ENCODE data around the gene TAF1B. TPM values are rescaled to one million over a fixed set of nuclear protein-coding genes. Genes with fewer than 3 reads are reported as not detected.
A peak's percentile ranks its signal among the peaks of the same experiment; 100 is the strongest.

Gene TAF1B
- total and polyA plus RNA-seq, 7 donors, result 2.7 to 7.6 (median 5.7) TPM

DNA sequence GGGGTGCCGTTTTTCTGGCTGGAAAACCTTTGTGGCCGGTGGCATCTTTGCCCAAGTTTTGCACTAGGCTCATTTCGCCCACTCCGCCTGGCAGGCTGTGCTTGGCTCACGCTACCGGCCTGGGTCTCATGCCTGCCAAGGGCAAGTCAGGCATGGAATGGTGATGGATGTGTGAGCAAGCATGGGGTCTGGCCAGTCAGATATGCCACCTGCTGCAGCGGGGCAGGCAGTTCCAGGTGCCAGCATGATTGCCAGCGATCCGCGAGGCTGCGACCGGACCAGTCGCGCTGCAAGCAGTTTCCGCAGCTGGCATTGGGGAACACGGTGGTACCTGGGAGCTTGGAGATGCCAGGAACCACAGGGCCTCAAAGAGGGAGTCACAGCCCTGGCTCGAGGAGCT is 40.6 kb downstream of the TAF1B start:
- H3K27me3 ChIP-seq (ENCODE audit: insufficient read depth in 3 of 3, low read length in 2 of 3), result no peaks in the 10 kb centered on the region
- intact Hi-C loops (cut with DNase I), result no loop called here
- WGBS, 3 donors, result 55 to 65% (median 57%) methylated on average over 17 of the region's 17 CpGs
- peaks cover 4% of the 10 kb centered on the region for H3K9me3 ChIP-seq
- peaks cover 0 to 13% of the 10 kb centered on the region in 2 donors for H3K36me3 ChIP-seq (ENCODE audit: insufficient read depth in 1 of 2, low read depth in 1 of 2)
- ATAC-seq (peak; percentile 61 to 95 (median 76)), DNase-seq (peak; percentile 27 to 56)
- H3K4me1 ChIP-seq, result no peaks in the 10 kb centered on the region
- TF ChIP-seq, protein P1, sequence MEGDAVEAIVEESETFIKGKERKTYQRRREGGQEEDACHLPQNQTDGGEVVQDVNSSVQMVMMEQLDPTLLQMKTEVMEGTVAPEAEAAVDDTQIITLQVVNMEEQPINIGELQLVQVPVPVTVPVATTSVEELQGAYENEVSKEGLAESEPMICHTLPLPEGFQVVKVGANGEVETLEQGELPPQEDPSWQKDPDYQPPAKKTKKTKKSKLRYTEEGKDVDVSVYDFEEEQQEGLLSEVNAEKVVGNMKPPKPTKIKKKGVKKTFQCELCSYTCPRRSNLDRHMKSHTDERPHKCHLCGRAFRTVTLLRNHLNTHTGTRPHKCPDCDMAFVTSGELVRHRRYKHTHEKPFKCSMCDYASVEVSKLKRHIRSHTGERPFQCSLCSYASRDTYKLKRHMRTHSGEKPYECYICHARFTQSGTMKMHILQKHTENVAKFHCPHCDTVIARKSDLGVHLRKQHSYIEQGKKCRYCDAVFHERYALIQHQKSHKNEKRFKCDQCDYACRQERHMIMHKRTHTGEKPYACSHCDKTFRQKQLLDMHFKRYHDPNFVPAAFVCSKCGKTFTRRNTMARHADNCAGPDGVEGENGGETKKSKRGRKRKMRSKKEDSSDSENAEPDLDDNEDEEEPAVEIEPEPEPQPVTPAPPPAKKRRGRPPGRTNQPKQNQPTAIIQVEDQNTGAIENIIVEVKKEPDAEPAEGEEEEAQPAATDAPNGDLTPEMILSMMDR (IDR thresholded peaks at IDR 0.05), result no peak
- H3K4me3 ChIP-seq, result no peak overlapping the region
- H3K27ac ChIP-seq, result no peak overlapping the region

DNA sequence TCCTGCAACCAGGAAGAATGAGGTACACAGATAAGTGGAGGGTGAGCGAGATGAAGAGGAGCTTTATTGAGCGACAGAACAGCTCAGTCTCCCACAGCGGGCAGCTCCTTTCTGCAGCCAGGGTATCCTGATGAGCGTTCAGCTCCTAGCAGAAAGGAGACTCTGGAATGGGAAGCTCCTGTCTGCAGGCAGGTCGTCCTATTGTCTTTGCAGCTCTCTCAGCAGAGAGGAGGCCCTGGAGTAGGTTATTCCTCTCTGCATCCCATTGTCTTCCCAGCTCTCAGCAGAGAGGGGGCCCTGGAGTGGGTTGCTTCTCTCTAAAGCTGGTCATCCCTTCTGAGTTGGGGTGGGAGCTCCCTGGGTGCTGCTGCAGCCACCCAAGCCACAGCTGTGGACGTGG is 41.2 kb downstream of the TAF1B start:
- TF ChIP-seq, protein P1 (IDR thresholded peaks at IDR 0.05), result no peak
- DNase-seq (no peak), ATAC-seq (peak in 1 of 4 donors; percentile 9)
- Histone ChIP-seq H3K27me3 (ENCODE audit: insufficient read depth in 3 of 3, low read length in 2 of 3) (no peaks in the 10 kb centered on the region), H3K27ac (no peak overlapping the region), H3K4me3 (no peak overlapping the region), H3K9me3 (peaks cover 4% of the 10 kb centered on the region), H3K4me1 (no peaks in the 10 kb centered on the region), H3K36me3 (ENCODE audit: insufficient read depth in 1 of 2, low read depth in 1 of 2) (peaks cover 0 to 11% of the 10 kb centered on the region in 2 donors)
- intact Hi-C loops (cut with DNase I), result no loop called here
- 95 to 99% (median 98%) methylated on average over 6 of the region's 6 CpGs for WGBS, 3 donors

DNA sequence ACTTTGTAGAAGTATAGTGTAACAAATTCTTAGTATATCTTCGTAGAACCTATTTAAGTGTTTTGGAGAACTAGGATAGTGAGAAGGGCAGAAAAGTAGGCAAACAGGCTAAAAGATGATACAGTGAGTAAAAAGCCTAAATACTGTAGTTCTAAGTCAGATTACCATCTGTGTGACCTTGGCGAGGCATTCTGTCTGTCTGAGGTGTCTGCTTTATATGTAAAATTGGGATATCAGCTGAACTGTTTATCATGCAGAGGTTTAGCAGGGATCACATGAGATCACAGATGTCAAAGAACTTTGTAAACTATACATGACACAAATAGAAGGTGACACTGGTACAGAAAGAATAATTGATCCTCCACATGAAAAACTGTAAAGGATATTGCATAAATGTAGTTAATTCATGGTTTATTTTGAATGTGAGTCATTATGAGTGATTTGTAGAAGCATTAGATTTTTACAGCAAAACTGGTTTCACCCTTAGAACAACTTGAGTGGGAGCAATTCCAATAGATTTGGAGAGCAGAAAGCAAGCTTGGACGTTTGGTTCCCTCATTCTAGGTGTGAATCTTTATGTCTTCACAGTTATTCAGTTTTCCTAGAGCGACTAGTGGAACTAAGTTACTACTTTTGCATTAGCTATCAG is 41.9 kb downstream of the TAF1B start:
- no peak for ATAC-seq
- TF ChIP-seq, protein P1 (IDR thresholded peaks at IDR 0.05), result no peak
- Histone ChIP-seq H3K27ac (no peak overlapping the region), H3K9me3 (peaks cover 4% of the 10 kb centered on the region), H3K27me3 (ENCODE audit: insufficient read depth in 3 of 3, low read length in 2 of 3) (no peaks in the 10 kb centered on the region), H3K36me3 (ENCODE audit: insufficient read depth in 1 of 2, low read depth in 1 of 2) (peaks cover 0 to 11% of the 10 kb centered on the region in 2 donors), H3K4me1 (no peaks in the 10 kb centered on the region), H3K4me3 (no peak overlapping the region)
- DNase-seq, result no peak
- 86 to 92% (median 91%) methylated on average over 4 of the region's 4 CpGs for WGBS, 3 donors
- intact Hi-C loops (cut with DNase I), result no loop called here

DNA sequence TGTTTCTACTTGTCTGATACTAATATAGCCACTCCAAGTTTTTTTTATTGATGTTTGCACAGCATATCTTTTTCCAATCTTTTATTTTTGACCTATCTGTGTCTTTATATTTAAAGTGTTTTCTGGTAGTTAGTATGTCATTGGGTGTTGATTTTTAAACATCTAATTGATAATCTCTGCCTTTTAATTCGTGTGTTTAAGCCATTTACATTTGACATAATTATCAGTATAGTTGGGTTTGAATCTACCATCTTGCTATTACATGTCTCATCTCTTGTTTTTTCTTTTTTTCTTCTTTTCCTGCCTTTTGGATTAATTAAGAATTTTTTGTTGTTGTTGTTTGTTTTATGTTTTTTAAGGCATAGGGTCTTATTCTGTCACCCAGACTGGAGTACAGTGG is 44.2 kb downstream of the TAF1B start:
- Histone ChIP-seq H3K4me1 (no peaks in the 10 kb centered on the region), H3K27ac (no peak overlapping the region), H3K9me3 (peaks cover 4% of the 10 kb centered on the region), H3K27me3 (ENCODE audit: insufficient read depth in 3 of 3, low read length in 2 of 3) (no peaks in the 10 kb centered on the region), H3K36me3 (ENCODE audit: insufficient read depth in 1 of 2, low read depth in 1 of 2) (peaks cover 3 to 13% of the 10 kb centered on the region in 2 donors), H3K4me3 (no peak overlapping the region)
- TF ChIP-seq, protein P1 (IDR thresholded peaks at IDR 0.05), result no peak
- intact Hi-C loops (cut with DNase I), result no loop called here
- 99 to 100% (median 100%) methylated on average over 1 of the region's 1 CpG for WGBS, 3 donors
- DNase-seq (no peak), ATAC-seq (no peak)

DNA sequence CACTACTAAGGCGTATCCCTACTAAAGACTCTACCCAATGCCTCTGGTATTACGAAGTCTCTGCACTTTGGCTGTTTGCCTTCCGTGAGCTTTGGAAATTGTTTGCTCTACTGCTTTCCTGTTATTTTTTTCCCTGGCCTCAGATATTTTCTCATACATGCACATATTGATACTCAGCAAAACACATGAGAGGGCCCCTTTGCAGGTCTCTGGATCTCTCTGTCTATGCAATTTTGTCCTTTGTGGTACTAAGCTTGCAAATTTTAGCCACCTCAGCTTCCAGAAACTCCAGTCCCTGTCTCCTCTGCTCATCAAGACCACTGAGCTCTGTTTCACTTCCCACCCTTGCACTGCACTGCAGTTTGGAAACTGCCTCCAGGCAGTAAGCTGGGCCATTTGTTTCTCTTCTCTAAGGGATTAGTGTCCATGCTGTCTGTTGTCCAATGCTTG is 46.6 kb downstream of the TAF1B start:
- Histone ChIP-seq H3K9me3 (peaks cover 4% of the 10 kb centered on the region), H3K27ac (no peak overlapping the region), H3K4me1 (no peaks in the 10 kb centered on the region), H3K27me3 (ENCODE audit: insufficient read depth in 3 of 3, low read length in 2 of 3) (no peaks in the 10 kb centered on the region), H3K4me3 (no peak overlapping the region), H3K36me3 (ENCODE audit: insufficient read depth in 1 of 2, low read depth in 1 of 2) (peaks cover 3 to 5% of the 10 kb centered on the region in 2 donors)
- TF ChIP-seq, protein P1 (IDR thresholded peaks at IDR 0.05), result no peak
- no peak for ATAC-seq
- intact Hi-C loops (cut with DNase I), result no loop called here
- 11 to 69% (median 35%) methylated on average over 3 of the region's 3 CpGs for WGBS, 3 donors
- no peak for DNase-seq
